A549 (cell line): ENCODE data around the gene ACTR3C.

Experiments used
- CHD2 ChIP-seq: fragments of 150-350 bp; IDR thresholded peaks from 2 replicates; pipeline ENCODE4 v1.6.1; 2014; ENCODE audit warnings: low read length; ENCODE audit not compliant: partially characterized antibody
- CTCF ChIP-seq: fragments of >200 bp; sonication (Bioruptor Twin); formaldehyde crosslinking; IDR thresholded peaks from 3 replicates; pipeline ENCODE4 v1.5.1; 2016
- HEYL ChIP-seq: fragments of 250-450 bp; sonication (Bioruptor Pico); IDR thresholded peaks from 2 replicates; pipeline ENCODE4 v1.8.0; 2021; ENCODE audit warnings: mild to moderate bottlenecking, moderate library complexity
- JUN ChIP-seq, 2 experiments: fragments of >200 bp; sonication (Bioruptor Twin); formaldehyde crosslinking; IDR thresholded peaks; 2 replicates in 1 of 2; 3 replicates in 1 of 2; pipeline ENCODE4 v1.6.1; 2016 to 2017
- KDM1A ChIP-seq: fragments of 200-600 bp; sonication (generic); IDR thresholded peaks from 2 replicates; pipeline ENCODE4 v1.6.1; 2016; ENCODE audit warnings: low read depth, mild to moderate bottlenecking
- PHF8 ChIP-seq: fragments of 200-600 bp; sonication (generic); IDR thresholded peaks from 2 replicates; pipeline ENCODE4 v1.6.1; 2016; ENCODE audit warnings: low read depth, mild to moderate bottlenecking, antibody characterized with exemption, moderate library complexity, borderline replicate concordance
- POLR2A ChIP-seq: IDR thresholded peaks from 2 replicates; pipeline ENCODE4 v1.6.1; 2012; ENCODE audit warnings: mild to moderate bottlenecking, low read length
- RAD21 ChIP-seq, 2 experiments: fragments of >200 bp in 1 of 2; sonication (Bioruptor Twin) in 1 of 2; formaldehyde crosslinking in 1 of 2; IDR thresholded peaks in 1 of 2; conservative IDR thresholded peaks in 1 of 2; 2 replicates in 1 of 2; 3 replicates in 1 of 2; pipeline ENCODE4 v1.6.1; 2012 to 2018; ENCODE audit warnings: inconsistent platforms in 1 of 2
- REST ChIP-seq: fragments of 200-600 bp; sonication (generic); IDR thresholded peaks from 2 replicates; pipeline ENCODE4 v1.6.1; 2016; ENCODE audit warnings: antibody characterized with exemption, mild to moderate bottlenecking, moderate library complexity
- RFX5 ChIP-seq: fragments of 450-650 bp; IDR thresholded peaks from 2 replicates; pipeline ENCODE4 v1.7.1; 2014; ENCODE audit warnings: antibody characterized with exemption, mild to moderate bottlenecking, moderate library complexity
- RNF2 ChIP-seq: fragments of 200-600 bp; sonication (generic); IDR thresholded peaks from 2 replicates; pipeline ENCODE4 v1.6.1; 2016; ENCODE audit warnings: low read depth, mild to moderate bottlenecking, antibody characterized with exemption, moderate library complexity, borderline replicate concordance
- USF2 ChIP-seq: fragments of 450-650 bp; IDR thresholded peaks from 2 replicates; pipeline ENCODE4 v1.6.1; 2014; ENCODE audit warnings: antibody characterized with exemption

- TF ChIP-seq CTCF: no peak
- no peak for TF ChIP-seq CHD2
- TF ChIP-seq RFX5: no peak
- TF ChIP-seq POLR2A: no peak
- TF ChIP-seq KDM1A: no peak
- no peak for TF ChIP-seq RAD21 (conservative IDR thresholded peaks at IDR 0.05 in 1 of 2, IDR thresholded peaks at IDR 0.05 in 1 of 2)
- TF ChIP-seq PHF8: no peak
- TF ChIP-seq RNF2: no peak
- no peak for TF ChIP-seq USF2
- no peak for TF ChIP-seq JUN (IDR thresholded peaks at IDR 0.05)
- TF ChIP-seq REST: no peak
- no peak for TF ChIP-seq HEYL (CRISPR knock-in tag)
These were observed 21.0 kb upstream of the ACTR3C start for GRCh38 chr7:150344299-150344698.
